ENCODE results near the gene CAMK2D. TPM values are rescaled to one million over a fixed set of nuclear protein-coding genes. Genes with fewer than 3 reads are reported as not detected.
"Not testable (repeated sequence)": the region's sequence is repeated elsewhere in the genome, so short reads cannot be mapped to it uniquely, and the experiment has no call there.

The CAMK2D gene
- 100 to 1,000 TPM; 150 to 177 (median 152) TPM for total RNA-seq
- 77.2 TPM for polyA plus RNA-seq
- long read RNA-seq, donor 1, full-length matches to known transcripts = 17 of 349 reads
- long read RNA-seq, donor 1, partial matches to known transcripts = 32 of 349 reads
- long read RNA-seq, donor 1, other reads (novel, unspliced or antisense) = 300 of 349 reads
- long read RNA-seq, donor 2, full-length matches to known transcripts = 14 of 177 reads
- long read RNA-seq, donor 2, partial matches to known transcripts = 17 of 177 reads
- long read RNA-seq, donor 2, other reads (novel, unspliced or antisense) = 146 of 177 reads
- long read RNA-seq, donor 3, full-length matches to known transcripts = 60 of 818 reads
- long read RNA-seq, donor 3, partial matches to known transcripts = 93 of 818 reads
- long read RNA-seq, donor 3, other reads (novel, unspliced or antisense) = 665 of 818 reads
- long read RNA-seq, donor 4, full-length matches to known transcripts = 19 of 194 reads
- long read RNA-seq, donor 4, partial matches to known transcripts = 15 of 194 reads
- long read RNA-seq, donor 4, other reads (novel, unspliced or antisense) = 160 of 194 reads

DNA sequence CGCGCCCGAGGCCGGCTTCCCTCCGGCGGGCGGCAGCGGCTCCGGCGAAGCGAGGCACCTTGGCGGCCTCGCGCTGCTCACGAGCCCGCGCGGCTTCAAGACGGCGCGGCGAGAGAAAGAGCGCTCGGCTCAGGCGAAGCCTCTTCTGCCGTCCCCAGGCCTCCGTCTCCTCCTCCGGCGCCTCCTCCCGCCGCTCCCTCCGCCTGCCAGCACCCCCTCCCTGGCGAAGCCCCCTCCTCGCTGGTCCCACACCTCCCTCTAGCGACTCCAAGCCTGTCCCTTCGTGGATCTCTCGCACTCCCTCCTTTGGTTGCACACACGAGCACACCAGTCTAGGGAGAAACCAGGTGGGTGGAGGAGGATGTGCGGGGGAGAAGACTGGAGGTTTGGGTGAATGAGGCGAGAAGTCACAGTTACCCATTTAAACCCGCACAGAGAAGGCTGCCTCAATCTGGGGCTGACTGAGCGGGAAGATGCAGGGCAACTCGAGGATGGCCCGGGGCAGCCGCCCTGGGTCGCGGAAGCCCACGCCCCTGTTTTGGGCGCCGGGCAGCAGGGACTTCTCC lies at the start of gene CAMK2D:
TSS of gene CAMK2D (minus strand) at position 119 of the 566 bp plus-strand sequence. CDS start 670 bp downstream, outside the sequence.
- WGBS = under 1% methylated on average over 50 of the region's 50 CpGs
- intact Hi-C loops (cut with DNase I) = loop anchor here in 3 of 4 donors (5.0 to 10.0 kb wide), 4 partner anchors 207 to 367 kb away; no protein-coding TSS in a partner anchor
- no peaks in the 10 kb centered on the region for H3K4me1 ChIP-seq (ENCODE audit: control insufficient read depth, insufficient read depth, low read length)

DNA sequence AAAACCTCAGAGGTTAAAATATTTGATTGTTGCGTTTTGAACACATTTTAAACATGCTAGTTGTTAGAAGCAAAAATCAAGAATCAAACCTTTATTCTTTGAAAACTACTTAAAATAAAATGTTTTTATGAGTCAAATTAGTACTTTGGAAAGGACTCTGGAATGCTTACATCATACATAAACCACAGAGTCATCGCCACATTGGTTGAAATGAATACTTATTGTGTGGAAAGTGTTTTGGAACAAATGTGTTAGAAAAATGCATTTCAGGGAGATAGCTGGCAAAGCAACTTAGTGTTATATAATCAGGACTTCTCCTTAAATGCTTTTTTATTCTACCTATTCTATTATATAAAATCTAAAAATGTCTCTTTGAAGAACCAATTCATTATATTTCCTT lies 49.4 kb upstream of the CAMK2D start:
- H3K27me3 ChIP-seq (ENCODE audit: control insufficient read depth, insufficient read depth) = no peaks in the 10 kb centered on the region
- 68% methylated on average over 2 of the region's 2 CpGs for WGBS
- H3K27ac ChIP-seq (ENCODE audit: low read length) = no peak overlapping the region
- no peak for ATAC-seq
- no peaks in the 10 kb centered on the region for H3K9me3 ChIP-seq (ENCODE audit: control insufficient read depth, low read length)
- H3K4me3 ChIP-seq (ENCODE audit: low read length) = no peak overlapping the region
- no peaks in the 10 kb centered on the region for H3K4me1 ChIP-seq (ENCODE audit: control insufficient read depth, insufficient read depth, low read length)
- DNase-seq = no peak
- intact Hi-C loops (cut with DNase I) = no loop called here

More for the DNA sequence above, at the start of gene CAMK2D:
- H3K27ac ChIP-seq (ENCODE audit: low read length) = peak within 1 kb of the TSS; percentile 98
- DNase-seq = peak; percentile 84 to 95 (median 94)
- H3K4me3 ChIP-seq (ENCODE audit: low read length) = peak within 1 kb of the TSS; percentile 71
- no peaks in the 10 kb centered on the region for H3K9me3 ChIP-seq (ENCODE audit: control insufficient read depth, low read length)
- H3K27me3 ChIP-seq (ENCODE audit: control insufficient read depth, insufficient read depth) = no peaks in the 10 kb centered on the region
- ATAC-seq = peak; percentile 78 to 88

DNA sequence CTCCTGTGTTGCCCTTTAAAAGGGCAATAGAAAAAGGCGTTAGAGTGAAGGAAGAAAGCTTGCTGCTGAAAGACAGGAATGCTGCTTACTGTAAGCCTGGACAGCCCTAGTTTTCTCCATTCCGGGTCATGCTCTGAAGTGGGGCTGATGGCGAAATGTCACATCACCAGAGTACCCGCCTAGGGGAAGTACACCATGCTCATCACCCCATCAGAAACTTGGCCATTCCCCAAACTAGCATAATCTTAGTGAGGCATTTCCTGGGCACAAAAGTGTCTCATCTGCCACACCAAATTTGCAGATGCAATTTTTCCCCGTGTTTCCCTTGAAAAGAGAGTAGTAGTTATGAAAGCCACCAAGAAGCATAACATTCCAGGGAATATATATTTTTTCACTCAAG lies 47.8 kb upstream of the CAMK2D start:
- peak; percentile 89 to 91 for ATAC-seq
- Histone ChIP-seq H3K4me1 (ENCODE audit: control insufficient read depth, insufficient read depth, low read length) (no peaks in the 10 kb centered on the region), H3K27me3 (ENCODE audit: control insufficient read depth, insufficient read depth) (no peaks in the 10 kb centered on the region), H3K4me3 (ENCODE audit: low read length) (no peak overlapping the region), H3K27ac (ENCODE audit: low read length) (no peak overlapping the region), H3K9me3 (ENCODE audit: control insufficient read depth, low read length) (no peaks in the 10 kb centered on the region)
- 53% methylated on average over 5 of the region's 5 CpGs for WGBS
- DNase-seq = peak in 2 of 3 donors; percentile 24 to 66
- intact Hi-C loops (cut with DNase I) = no loop called here

DNA sequence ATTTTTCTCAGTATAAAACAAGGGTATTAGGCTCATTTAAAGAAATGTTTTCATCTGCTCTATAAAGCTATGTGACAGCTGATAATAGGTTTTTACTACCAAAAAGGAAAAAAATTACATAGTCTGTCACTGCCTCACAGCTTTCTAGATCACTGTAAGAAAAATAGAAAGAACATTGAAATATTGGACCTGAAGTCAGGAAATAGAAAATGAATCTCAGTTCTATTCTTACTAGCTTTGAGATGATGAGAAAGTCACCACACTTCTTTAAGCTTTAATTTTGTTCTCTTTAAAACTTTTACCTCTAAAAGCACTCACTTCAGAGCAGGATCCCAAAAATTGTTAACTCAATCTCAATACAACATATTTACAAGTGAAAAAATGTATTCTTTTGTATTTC lies 45.3 kb upstream of the CAMK2D start:
- ATAC-seq = no peak
- Histone ChIP-seq H3K4me3 (ENCODE audit: low read length) (no peak overlapping the region), H3K4me1 (ENCODE audit: control insufficient read depth, insufficient read depth, low read length) (no peaks in the 10 kb centered on the region), H3K9me3 (ENCODE audit: control insufficient read depth, low read length) (no peaks in the 10 kb centered on the region), H3K27me3 (ENCODE audit: control insufficient read depth, insufficient read depth) (no peaks in the 10 kb centered on the region), H3K27ac (ENCODE audit: low read length) (no peak overlapping the region)
- intact Hi-C loops (cut with DNase I) = no loop called here
- DNase-seq = no peak

DNA sequence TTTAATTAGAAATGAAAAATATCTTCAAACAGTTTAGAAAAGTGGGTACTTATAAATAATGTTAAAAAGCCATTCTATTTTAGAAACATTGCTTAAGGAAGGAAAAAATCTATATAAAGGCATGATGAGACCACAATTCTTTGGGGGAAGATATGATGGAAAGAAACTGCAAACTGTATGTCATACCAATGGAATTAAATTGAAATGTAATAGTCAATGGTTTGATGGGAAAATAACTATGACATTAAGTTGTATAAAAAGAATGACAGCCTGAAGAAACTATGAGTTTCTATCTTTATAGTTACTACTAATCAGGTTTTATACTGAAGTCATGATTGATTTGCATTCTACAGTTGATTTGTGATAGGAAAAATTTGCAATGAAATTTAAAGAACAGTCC lies 40.3 kb upstream of the CAMK2D start:
- Histone ChIP-seq H3K4me3 (ENCODE audit: low read length) (no peak overlapping the region), H3K4me1 (ENCODE audit: control insufficient read depth, insufficient read depth, low read length) (no peaks in the 10 kb centered on the region), H3K9me3 (ENCODE audit: control insufficient read depth, low read length) (no peaks in the 10 kb centered on the region), H3K27me3 (ENCODE audit: control insufficient read depth, insufficient read depth) (no peaks in the 10 kb centered on the region), H3K27ac (ENCODE audit: low read length) (no peak overlapping the region)
- DNase-seq = no peak
- ATAC-seq = no peak
- intact Hi-C loops (cut with DNase I) = no loop called here

DNA sequence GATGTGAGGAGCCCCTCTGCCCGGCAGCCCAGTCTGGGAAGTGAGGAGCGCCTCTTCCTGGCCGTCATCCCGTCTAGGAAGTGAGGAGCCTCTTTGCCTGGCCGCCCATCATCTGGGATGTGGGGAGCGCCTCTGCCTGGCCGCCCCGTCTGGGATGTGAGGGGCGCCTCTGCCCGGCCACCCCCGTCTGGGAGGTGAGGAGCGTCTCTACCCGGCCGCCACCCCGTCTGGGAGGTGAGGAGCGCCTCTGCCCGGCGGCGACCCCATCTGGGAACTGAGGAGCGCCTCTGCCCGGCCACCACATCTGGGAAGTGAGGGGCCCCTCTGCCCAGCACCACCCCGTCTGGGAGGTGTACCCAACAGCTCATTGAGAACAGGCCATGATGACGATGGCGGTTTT lies 34.8 kb upstream of the CAMK2D start:
- H3K9me3 ChIP-seq (ENCODE audit: control insufficient read depth, low read length); H3K27me3 ChIP-seq (ENCODE audit: control insufficient read depth, insufficient read depth); intact Hi-C loops (cut with DNase I); H3K4me1 ChIP-seq (ENCODE audit: control insufficient read depth, insufficient read depth, low read length); ATAC-seq; H3K27ac ChIP-seq (ENCODE audit: low read length); H3K4me3 ChIP-seq (ENCODE audit: low read length): not testable (repeated sequence)
- WGBS = 93% methylated on average over 24 of the region's 24 CpGs
- peak in 2 of 3 donors; percentile 43 to 44 for DNase-seq

DNA sequence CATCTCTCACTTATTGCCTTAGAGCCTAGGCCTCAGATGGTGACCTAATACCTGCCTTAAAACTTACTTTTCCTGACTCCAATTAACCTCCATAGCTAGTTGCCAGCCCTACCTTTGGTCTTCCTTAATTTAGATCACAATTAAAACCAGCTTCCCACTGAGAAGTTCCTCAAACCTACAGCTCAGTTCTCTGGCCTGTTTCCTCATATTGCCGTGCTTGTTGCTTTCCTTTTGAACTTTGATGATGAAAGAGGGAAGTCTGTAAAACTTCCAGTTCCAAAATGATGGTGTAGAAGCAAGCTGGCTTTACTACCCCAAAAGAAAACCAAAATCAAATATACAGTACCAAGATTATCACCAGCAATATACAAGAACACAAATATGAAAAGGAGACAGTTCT lies 28.9 kb upstream of the CAMK2D start:
- H3K4me1 ChIP-seq (ENCODE audit: control insufficient read depth, insufficient read depth, low read length) = no peaks in the 10 kb centered on the region
- intact Hi-C loops (cut with DNase I) = no loop called here
- no peaks in the 10 kb centered on the region for H3K9me3 ChIP-seq (ENCODE audit: control insufficient read depth, low read length)
- ATAC-seq (no peak), DNase-seq (no peak)
- 74% methylated on average over 1 of the region's 1 CpG for WGBS
- H3K27ac ChIP-seq (ENCODE audit: low read length) = no peak overlapping the region
- no peaks in the 10 kb centered on the region for H3K27me3 ChIP-seq (ENCODE audit: control insufficient read depth, insufficient read depth)
- no peak overlapping the region for H3K4me3 ChIP-seq (ENCODE audit: low read length)

DNA sequence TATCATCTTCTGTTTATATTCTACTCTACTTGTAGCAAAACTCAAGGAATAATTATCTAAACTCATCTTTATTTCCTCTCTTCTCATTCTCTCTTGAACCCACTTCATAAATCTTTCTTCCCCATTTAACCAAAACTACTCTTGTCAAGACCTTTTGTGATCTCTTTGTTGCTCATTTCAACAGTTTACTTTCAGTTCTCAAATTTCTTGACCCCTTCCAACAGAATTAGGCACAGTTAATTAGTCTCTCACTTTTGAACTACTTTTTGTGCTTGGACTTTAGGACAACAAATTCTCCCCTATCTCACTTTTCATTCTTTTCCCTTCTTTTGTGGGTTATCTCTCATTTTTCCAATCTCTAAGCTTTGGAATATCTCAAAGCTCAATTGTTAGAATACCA lies 27.4 kb upstream of the CAMK2D start:
- no peaks in the 10 kb centered on the region for H3K27me3 ChIP-seq (ENCODE audit: control insufficient read depth, insufficient read depth)
- DNase-seq (no peak), ATAC-seq (no peak)
- H3K4me3 ChIP-seq (ENCODE audit: low read length) = no peak overlapping the region
- H3K4me1 ChIP-seq (ENCODE audit: control insufficient read depth, insufficient read depth, low read length) = peaks cover 1% of the 10 kb centered on the region
- no peaks in the 10 kb centered on the region for H3K9me3 ChIP-seq (ENCODE audit: control insufficient read depth, low read length)
- intact Hi-C loops (cut with DNase I) = loop anchor here (10.0 kb wide), 3 partner anchors 276 to 586 kb away; no protein-coding TSS in a partner anchor
- H3K27ac ChIP-seq (ENCODE audit: low read length) = no peak overlapping the region

DNA sequence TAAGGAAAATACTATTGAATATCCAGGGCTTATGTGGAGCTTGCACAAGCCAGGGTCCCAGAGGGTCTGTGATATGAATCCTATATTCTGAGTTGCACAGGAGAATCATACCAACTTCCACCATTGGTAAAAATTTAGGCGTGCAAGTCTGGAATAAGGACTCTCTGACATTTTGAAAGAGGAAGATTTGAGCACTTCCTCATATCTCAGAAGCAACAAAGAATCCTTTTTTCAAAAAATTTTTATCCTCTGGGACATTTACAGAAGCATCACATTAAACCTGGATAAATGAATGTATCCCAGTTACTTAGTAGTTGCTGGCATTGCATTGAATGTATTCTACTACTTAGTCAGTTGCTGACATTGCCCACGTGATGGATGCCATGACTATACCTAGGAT lies 24.2 kb upstream of the CAMK2D start:
- no peaks in the 10 kb centered on the region for H3K9me3 ChIP-seq (ENCODE audit: control insufficient read depth, low read length)
- ATAC-seq (no peak), DNase-seq (no peak)
- H3K27me3 ChIP-seq (ENCODE audit: control insufficient read depth, insufficient read depth) = no peaks in the 10 kb centered on the region
- H3K4me3 ChIP-seq (ENCODE audit: low read length) = no peak overlapping the region
- intact Hi-C loops (cut with DNase I) = loop anchor here (10.0 kb wide), 3 partner anchors 279 to 589 kb away; no protein-coding TSS in a partner anchor
- peaks cover 1% of the 10 kb centered on the region for H3K4me1 ChIP-seq (ENCODE audit: control insufficient read depth, insufficient read depth, low read length)
- 84% methylated on average over 2 of the region's 2 CpGs for WGBS
- H3K27ac ChIP-seq (ENCODE audit: low read length) = no peak overlapping the region

DNA sequence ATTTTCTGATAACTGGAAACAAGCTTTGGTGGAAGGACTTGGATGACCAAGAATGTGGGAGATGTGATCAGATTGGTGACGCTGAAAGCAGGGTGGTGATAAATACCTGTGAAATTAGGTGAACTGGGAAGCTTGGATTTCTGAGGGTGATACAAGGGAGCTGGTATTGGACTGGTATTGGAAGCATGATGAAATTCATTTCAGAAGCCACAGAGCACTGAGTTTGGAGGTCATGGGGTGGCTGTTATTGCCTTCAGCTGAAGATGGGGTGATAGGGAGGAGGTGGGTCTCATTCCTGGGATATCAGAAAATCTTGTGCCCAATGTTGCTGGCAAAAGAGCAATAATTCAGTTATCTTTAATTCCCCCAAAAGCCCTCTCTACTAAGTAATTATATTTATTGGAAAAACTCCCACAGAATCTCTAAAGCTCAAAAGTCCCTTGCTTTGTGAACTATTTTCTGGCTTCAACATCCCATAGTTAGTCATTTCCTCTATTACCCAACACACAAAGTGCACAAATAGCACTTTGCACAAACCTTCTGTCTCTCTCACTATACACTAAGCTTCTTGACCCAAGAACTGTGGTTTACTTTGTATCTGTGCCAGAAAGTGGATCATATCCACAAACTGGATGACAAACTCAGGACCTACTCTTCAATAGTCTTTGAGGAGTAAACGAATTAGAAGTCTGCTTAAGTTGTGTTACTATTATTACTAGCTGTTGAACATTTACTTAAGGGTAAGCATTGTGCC lies 23.1 kb upstream of the CAMK2D start:
- intact Hi-C loops (cut with DNase I) = loop anchor here (10.0 kb wide), 3 partner anchors 280 to 590 kb away; no protein-coding TSS in a partner anchor
- Histone ChIP-seq H3K4me3 (ENCODE audit: low read length) (no peak overlapping the region), H3K27ac (ENCODE audit: low read length) (no peak overlapping the region), H3K27me3 (ENCODE audit: control insufficient read depth, insufficient read depth) (no peaks in the 10 kb centered on the region), H3K4me1 (ENCODE audit: control insufficient read depth, insufficient read depth, low read length) (peaks cover 1% of the 10 kb centered on the region), H3K9me3 (ENCODE audit: control insufficient read depth, low read length) (no peaks in the 10 kb centered on the region)
- 55% methylated on average over 2 of the region's 2 CpGs for WGBS
- ATAC-seq = peak; percentile 86 to 91
- DNase-seq = no peak
